Hair follicular keratinocyte (primary cell): ENCODE data around the gene PRR16. TPM values are rescaled to one million over a fixed set of nuclear protein-coding genes. Genes with fewer than 3 reads are reported as not detected.

ENCODE experiments used
- total RNA-seq: library from RNA; depleted of rRNA; stranded (reverse); fragments of >200 nt; gene quantifications from 2 replicates; pipeline ENCODE4 v1.2.3, GENCODE V29; 2015

The PRR16 gene
- 0.39 and 0.42 TPM in 2 replicates for total RNA-seq

DNA sequence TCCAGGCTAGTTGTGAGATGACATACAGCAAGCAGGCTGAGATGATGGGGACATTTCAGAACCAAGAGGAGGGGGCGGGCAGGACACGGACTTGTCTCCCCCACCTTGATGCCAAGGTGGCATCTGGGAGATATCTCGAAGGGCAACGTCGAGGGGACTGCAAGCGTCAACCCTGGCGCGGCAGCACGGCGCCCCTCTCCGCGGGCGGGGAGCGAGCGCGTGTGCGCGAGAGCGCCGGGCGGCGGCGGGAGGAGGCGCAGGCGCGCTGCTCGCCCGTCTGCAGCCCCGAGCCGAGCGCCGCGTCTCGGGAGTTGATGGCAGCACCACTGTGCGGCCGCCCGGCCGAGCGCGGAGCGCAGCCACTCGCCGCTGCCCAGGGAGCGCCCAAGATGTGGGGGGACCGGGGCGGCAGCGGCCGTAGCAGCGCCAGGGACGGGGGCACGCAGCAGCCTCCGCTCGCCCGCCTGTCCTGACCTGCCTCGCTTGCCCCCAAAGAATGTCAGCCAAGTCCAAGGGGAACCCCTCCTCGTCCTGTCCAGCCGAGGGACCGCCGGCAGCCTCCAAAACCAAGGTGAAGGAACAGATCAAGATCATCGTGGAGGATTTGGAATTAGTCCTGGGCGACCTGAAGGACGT, at the start of gene PRR16:
PRR16 (plus strand) TSS at position 310 of the 636 bp plus-strand sequence.

